ENCODE measurements around the gene GPC3. TPM values are rescaled to one million over a fixed set of nuclear protein-coding genes. Genes with fewer than 3 reads are reported as not detected.

The GPC3 gene
- total RNA-seq, 4 donors from 2014 or later = 3.3 to 172 (median 21.2) TPM

DNA sequence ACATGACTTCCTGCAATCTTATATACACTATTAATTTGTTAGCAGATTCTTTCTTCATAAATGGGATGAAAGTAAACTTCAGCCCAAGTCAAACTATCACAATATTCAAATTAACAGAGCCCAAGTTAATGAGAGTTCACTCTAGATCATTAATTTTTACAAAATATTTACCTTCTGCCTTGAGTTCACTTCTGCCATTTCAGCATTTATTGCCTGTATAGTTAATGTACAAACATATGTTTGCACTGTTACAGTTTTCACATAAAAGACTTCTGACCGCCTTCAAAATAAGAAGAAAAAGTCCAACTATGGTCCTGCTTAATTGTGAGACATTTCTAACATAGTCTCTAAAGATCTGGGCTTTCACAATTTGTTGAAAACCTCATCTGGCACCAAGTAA is 46.9 kb downstream of the GPC3 start:
- H3K4me1 ChIP-seq = no peaks in the 10 kb centered on the region
- intact Hi-C loops (cut with DNase I; ENCODE audit: low total_unique reads) = no loop called here
- H3K9me3 ChIP-seq = no peaks in the 10 kb centered on the region
- H3K27ac ChIP-seq = no peak overlapping the region
- DNase-seq = no peak
- TF ChIP-seq, protein P1, sequence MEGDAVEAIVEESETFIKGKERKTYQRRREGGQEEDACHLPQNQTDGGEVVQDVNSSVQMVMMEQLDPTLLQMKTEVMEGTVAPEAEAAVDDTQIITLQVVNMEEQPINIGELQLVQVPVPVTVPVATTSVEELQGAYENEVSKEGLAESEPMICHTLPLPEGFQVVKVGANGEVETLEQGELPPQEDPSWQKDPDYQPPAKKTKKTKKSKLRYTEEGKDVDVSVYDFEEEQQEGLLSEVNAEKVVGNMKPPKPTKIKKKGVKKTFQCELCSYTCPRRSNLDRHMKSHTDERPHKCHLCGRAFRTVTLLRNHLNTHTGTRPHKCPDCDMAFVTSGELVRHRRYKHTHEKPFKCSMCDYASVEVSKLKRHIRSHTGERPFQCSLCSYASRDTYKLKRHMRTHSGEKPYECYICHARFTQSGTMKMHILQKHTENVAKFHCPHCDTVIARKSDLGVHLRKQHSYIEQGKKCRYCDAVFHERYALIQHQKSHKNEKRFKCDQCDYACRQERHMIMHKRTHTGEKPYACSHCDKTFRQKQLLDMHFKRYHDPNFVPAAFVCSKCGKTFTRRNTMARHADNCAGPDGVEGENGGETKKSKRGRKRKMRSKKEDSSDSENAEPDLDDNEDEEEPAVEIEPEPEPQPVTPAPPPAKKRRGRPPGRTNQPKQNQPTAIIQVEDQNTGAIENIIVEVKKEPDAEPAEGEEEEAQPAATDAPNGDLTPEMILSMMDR (IDR thresholded peaks at IDR 0.05) = no peak
- TF ChIP-seq POLR2A (IDR thresholded peaks at IDR 0.05) = no peak
- no peaks in the 10 kb centered on the region for H3K36me3 ChIP-seq
- H3K27me3 ChIP-seq = no peaks in the 10 kb centered on the region
- no peak overlapping the region for H3K4me3 ChIP-seq

GRCh38 chrX:133937022-133937421 is 48.4 kb downstream of the GPC3 start:
- no peaks in the 10 kb centered on the region for H3K9me3 ChIP-seq
- no peaks in the 10 kb centered on the region for H3K27me3 ChIP-seq
- TF ChIP-seq, protein P1 (IDR thresholded peaks at IDR 0.05) = no peak
- no peak for TF ChIP-seq POLR2A (IDR thresholded peaks at IDR 0.05)
- DNase-seq = no peak
- no peak overlapping the region for H3K4me3 ChIP-seq
- intact Hi-C loops (cut with DNase I; ENCODE audit: low total_unique reads) = no loop called here
- H3K4me1 ChIP-seq = no peaks in the 10 kb centered on the region
- H3K36me3 ChIP-seq = no peaks in the 10 kb centered on the region
- no peak overlapping the region for H3K27ac ChIP-seq

DNA sequence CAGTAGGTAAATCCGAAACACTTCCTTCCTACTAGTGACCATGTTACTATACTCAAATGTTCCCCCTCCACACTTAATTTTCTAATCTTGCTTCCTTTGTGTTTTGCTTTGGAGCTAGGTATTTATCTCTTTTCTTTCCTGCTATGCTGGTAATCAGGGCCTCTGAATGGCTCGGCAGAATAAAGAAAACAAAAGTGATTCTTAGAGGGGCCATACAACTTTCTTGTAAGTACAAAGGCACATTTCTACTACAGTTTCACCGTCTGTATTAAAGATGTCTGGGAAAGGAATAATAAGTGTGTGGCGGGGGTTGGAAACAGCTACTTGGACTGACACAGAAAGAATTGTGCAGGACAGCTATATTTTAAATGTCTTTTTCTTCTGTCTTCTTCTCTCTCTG is 50.3 kb downstream of the GPC3 start:
- no peak overlapping the region for H3K4me3 ChIP-seq
- no peaks in the 10 kb centered on the region for H3K4me1 ChIP-seq
- no peaks in the 10 kb centered on the region for H3K27me3 ChIP-seq
- no peaks in the 10 kb centered on the region for H3K36me3 ChIP-seq
- TF ChIP-seq, protein P1 (IDR thresholded peaks at IDR 0.05) = no peak
- TF ChIP-seq POLR2A (IDR thresholded peaks at IDR 0.05) = no peak
- DNase-seq = no peak
- intact Hi-C loops (cut with DNase I; ENCODE audit: low total_unique reads) = no loop called here
- no peak overlapping the region for H3K27ac ChIP-seq
- H3K9me3 ChIP-seq = no peaks in the 10 kb centered on the region

DNA sequence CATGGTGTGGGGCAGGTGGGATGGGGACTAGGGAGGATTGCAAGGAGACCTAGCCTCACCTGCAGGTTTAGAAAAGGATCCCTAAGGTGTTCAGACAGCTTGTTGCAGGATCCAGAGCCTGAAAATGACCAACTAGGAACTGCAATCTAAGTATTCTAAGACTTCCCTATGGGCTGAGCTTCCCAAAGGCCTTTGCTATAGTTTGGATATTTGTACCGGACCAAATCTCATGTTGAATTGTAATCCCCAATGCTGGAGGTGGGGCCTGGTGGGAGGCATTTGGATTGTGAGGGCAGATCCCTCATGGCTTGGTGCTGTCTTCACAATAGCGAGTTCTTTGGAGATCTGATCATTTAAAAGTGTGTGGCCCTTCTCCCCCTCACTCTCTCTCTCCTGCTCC is 52.1 kb downstream of the GPC3 start:
- no peaks in the 10 kb centered on the region for H3K36me3 ChIP-seq
- H3K27me3 ChIP-seq = peaks cover 0 to 2% of the 10 kb centered on the region in 2 donors
- DNase-seq = no peak
- H3K4me1 ChIP-seq = no peaks in the 10 kb centered on the region
- H3K27ac ChIP-seq = no peak overlapping the region
- no peaks in the 10 kb centered on the region for H3K9me3 ChIP-seq
- intact Hi-C loops (cut with DNase I; ENCODE audit: low total_unique reads) = no loop called here
- TF ChIP-seq, protein P1 (IDR thresholded peaks at IDR 0.05) = no peak
- no peak overlapping the region for H3K4me3 ChIP-seq

GRCh38 chrX:133929836-133930464 is 55.4 kb downstream of the GPC3 start:
- Histone ChIP-seq H3K27me3 (peaks cover 0 to 4% of the 10 kb centered on the region in 2 donors), H3K27ac (no peak overlapping the region), H3K36me3 (no peaks in the 10 kb centered on the region), H3K9me3 (no peaks in the 10 kb centered on the region), H3K4me1 (no peaks in the 10 kb centered on the region), H3K4me3 (no peak overlapping the region)
- TF ChIP-seq, protein P1 (IDR thresholded peaks at IDR 0.05) = no peak
- no peak for TF ChIP-seq POLR2A (IDR thresholded peaks at IDR 0.05)
- intact Hi-C loops (cut with DNase I; ENCODE audit: low total_unique reads) = no loop called here
- no peak for DNase-seq
